GM18526 (cell line): Measurements from ENCODE around the gene PTOV1.

Source experiments
- POLR2A ChIP-seq: IDR thresholded peaks from 3 replicates; pipeline ENCODE4 v1.6.1; 2011; ENCODE audit not compliant: insufficient read length; ENCODE audit errors: extremely low read depth

Gene PTOV1

DNA sequence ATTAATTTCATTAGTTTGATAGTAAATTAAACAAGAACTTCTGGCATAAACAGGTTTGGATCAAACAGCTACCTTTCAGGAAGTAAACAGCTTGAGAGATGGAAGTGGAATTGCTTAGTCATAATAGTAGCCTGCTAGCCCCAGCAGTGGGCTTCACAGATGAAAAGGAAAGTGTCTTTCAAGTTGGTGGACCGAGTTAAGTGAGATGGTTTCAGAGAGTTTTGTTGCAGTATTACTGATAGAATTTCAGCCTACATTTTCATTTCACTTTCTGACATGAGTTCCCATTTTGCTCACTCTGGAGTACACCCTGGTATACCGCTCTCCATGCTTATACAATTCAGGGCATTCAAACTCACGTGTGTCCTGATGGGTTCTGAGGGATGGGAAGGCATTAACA is 2.0 kb upstream of the PTOV1 start:
- TF ChIP-seq POLR2A: no peak

DNA sequence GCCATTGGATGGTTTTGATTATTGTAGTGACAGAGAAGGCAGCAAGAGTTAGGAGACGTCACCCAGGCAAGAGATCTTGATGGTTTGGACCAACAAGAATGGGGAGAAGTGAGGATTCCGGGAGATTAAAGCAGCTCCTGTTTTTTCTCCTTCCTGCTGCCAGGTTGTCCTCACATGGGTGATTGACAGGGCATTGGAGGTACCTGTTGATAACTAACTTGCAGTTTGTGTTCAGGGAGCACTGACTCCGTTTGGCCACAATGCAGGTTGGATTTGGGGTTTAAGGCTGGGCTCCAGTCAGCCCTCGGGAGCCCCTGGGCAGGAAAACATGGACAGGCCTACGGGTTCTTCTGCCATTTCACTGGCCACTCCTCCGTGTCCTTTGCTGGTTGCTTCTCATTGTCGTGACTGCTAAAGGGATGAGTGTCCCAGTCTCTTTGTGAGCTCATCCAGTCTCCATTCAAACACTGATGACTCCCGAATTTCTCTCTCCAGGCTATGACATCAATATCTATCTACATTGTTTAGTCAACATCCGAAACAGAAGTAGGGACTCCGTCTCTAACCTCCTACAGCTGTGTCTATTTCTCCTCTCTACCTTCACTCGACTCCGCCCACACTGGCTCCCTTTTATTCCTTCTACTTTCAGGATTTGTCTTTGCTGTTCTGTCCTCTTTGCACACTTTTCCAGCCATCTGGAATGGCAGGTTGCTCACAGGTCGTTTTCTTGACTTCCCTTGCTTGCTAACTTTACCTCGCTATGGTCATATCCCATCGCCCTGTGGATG is 1.3 kb upstream of the PTOV1 start:
- no peak for TF ChIP-seq POLR2A

GRCh38 chr19:49850221-49850486 is 805 bp upstream of the PTOV1 start:
- TF ChIP-seq POLR2A: no peak

DNA sequence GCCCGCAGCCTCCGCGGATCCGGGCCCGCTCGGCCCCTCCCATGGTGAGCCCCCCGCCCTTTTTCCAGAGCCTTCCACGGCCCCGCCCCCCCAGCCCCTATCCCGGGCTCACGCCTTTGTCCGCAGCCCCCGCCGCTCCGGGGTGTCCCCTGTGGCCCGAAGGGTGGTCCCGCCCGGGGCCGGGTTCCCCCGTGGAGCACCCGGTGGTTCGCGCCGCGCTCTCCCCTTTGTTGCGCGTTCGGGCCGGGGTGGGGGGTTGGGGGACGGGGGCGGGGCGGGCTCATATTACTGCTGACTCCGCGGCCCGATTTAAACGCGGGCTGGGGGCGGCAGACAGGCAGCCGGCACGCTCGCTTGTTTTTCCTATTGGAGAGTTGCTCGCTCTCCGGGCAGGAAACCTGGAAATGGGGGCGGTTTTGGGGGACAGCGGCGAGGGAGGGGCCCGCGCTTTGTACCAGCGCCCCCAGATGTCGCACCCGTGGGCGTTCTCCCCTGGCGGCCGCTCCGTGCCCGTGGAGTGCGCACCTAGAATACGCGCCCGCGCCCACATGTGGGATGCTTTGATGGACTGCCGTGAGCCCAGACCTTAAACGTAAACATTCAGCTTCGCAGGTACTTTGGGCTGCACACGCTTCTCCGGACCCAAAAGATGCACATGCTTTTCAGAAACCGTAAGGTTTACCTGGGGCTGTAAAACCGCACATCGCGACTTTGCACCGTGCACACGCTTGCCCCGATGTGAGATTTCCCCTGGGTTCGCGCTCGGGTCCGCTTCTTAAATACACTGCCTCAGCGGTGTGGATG is 699 bp downstream of the PTOV1 start:
- TF ChIP-seq POLR2A: no peak

- no peak for TF ChIP-seq POLR2A
Measured at GRCh38 chr19:49852631-49853126, 1.7 kb downstream of the PTOV1 start.

- TF ChIP-seq POLR2A: no peak
Measured at GRCh38 chr19:49853852-49854377, 3.0 kb downstream of the PTOV1 start.

DNA sequence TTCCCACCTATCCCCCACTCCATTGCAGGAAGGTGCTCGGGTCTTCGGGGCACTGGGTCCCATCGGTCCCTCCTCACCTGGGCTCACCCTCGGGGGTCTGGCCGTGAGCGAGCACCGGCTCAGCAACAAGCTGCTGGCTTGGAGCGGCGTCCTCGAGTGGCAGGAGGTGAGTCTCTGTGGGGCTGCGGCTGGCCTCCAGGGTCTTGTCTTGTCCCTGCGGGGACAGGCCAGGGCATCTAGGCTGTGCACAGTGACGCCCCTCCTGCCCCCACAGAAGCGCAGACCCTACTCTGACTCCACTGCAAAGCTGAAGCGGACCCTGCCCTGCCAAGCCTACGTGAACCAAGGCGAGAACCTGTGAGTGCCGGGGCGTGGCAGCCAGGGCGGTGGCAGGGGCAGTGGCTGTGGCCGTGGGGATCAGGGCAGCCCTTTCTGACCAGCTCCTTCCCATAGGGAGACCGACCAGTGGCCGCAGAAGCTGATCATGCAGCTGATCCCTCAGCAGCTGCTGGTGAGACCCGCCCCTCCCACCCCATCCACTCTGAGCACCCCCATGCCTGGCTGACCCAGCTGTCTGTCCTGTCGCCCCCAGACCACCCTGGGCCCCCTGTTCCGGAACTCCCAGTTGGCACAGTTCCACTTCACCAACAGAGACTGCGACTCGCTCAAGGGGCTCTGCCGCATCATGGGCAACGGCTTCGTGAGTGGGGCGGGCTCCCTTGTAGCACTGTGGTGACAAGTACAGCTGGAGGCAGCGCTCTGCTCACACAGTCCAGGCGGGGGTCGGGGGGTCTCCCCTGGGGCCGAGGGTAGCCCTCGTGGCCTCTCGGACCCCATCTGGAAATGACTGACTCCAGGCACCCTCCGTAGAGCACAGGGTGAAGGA is 3.7 kb downstream of the PTOV1 start:
- no peak for TF ChIP-seq POLR2A

DNA sequence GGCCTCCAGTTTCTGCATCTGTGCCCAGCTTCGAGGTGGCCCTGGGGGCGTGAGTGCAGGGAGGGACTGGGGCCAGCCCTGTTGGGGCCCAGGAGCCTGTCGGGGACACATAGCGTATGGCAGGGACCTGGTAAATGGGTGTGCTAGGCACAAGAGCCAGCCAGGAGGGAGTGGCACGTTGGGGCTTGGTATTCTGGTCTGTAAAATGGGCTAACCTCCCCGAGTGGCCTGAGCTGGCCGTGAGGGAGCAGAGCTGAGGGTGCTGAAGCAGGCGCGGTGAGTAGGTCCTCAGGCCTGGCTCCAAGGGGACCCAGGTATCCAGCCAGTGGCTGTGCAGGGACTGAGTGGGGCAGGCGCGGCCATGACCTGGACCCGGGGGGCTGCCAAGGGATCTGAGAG is 4.3 kb downstream of the PTOV1 start:
- TF ChIP-seq POLR2A: no peak

- TF ChIP-seq POLR2A: peak; percentile 26
Measured at GRCh38 chr19:49855676-49856573, 5.0 kb downstream of the PTOV1 start.

DNA sequence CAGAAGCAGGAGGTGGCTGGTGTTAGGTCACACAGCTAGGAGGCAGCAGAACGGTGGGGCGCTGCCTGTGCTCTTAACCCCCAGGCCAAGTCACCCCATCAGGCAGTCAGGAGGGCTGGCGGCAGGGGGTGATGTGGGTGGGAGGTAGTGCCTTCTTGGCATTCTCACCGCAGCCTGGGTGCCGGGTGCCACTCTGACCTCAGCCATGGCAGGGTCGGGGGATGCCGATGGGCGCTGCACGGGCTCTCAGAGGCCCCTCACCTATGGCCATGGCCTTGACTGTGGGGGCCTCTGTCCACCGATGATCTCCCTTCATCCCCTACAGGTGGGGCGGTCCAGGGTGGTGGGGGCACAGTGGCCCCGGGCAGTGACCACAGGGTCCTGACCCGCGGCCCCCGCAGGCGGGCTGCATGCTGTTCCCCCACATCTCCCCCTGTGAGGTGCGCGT is 5.6 kb downstream of the PTOV1 start:
- no peak for TF ChIP-seq POLR2A

DNA sequence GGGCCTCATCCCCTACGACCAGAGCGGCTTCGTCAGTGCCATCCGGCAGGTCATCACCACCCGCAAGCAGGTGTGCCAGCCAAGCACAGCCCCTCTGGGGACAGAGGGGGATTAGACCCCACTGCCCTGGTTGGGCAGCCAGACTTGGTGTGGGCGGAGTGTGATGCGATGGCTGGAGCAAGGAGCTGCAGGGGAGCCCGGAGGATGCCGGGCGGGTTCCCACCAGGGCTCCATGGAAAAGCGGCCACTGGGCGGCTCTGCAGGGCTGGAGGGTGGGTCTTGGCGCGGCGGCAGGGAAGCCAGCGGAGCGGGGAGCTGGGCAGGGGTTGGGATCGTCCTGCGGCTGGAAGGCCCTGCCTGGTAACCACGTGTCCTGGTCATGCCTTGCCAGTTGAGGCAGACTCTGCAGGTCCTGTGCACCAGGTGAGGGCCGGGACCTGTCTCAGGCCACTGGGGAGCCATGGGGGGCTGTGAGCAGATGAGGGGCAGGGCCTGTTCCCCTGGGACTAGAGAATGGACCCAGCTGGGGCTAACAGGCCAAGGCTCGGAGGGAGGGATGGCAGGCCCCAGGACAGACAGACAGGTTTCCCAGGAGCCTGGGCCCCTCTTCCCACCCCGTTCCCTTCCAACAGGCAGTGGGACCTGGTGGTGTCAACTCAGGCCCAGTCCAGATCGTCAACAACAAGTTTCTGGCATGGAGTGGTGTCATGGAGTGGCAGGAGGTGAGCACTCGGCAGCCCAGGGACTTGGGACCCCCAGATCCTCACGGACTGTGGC is 6.3 kb downstream of the PTOV1 start:
- TF ChIP-seq POLR2A: peak; percentile 6

DNA sequence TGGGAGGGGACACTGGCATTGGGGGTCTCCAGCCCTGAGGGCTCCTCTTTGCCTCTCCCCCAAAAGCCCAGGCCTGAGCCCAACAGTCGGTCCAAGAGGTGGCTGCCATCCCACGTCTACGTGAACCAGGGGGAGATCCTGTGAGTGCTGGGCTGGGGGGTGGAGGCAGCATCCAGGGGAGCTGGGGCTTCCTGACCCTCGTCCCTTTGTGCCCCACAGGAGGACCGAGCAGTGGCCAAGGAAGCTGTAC is 6.8 kb downstream of the PTOV1 start:
- TF ChIP-seq POLR2A: peak; percentile 4

DNA sequence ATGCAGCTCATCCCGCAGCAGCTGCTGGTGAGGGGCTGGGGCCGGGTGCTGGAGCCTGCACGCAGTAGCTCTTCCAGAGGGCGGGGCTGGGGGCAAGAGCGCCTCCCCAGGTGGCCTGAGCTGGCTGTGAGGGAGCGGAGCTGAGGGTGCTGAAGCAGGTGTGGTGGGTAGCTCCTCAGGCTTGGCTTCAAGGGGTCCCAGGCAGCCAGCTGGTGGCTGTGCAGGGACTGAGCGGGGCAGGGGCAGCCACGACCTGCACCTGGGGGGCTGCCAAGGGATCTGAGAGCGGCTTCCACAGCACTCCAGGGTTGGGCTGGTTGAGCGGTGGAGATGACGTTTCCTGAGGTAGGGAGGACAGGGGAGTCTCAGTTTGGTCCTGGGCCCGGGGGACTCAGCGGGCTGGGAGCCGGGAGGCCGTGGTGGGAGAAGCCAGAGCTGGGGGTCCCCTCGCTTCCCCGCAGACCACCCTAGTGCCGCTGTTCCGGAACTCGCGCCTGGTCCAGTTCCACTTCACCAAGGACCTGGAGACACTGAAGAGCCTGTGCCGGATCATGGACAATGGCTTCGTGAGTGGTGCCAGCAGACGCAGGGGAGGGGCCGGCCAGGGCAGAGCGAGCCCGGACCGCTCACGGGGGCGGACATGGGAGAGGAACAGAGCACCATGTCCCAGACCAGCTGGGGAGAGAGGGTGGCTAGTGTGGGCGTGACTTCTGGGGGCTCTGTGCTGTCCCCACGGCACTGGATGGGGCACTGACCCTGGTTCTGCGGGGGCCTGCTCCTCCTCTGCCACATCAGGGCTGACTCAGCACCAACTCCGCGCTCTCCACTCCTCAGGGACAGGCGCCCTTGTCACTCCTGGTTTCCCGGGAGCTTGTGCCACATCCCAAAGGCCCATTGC is 7.4 kb downstream of the PTOV1 start:
- no peak for TF ChIP-seq POLR2A
